CD4-positive, alpha-beta T cell treated with Interleukin-15 for 1 hour (primary cell): Measurements from ENCODE around the gene S100A6.

ENCODE experiments used
- DNase-seq: peaks from one replicate; pipeline ENCODE4 v3.0.0-alpha.2; 2020

The S100A6 gene

DNA sequence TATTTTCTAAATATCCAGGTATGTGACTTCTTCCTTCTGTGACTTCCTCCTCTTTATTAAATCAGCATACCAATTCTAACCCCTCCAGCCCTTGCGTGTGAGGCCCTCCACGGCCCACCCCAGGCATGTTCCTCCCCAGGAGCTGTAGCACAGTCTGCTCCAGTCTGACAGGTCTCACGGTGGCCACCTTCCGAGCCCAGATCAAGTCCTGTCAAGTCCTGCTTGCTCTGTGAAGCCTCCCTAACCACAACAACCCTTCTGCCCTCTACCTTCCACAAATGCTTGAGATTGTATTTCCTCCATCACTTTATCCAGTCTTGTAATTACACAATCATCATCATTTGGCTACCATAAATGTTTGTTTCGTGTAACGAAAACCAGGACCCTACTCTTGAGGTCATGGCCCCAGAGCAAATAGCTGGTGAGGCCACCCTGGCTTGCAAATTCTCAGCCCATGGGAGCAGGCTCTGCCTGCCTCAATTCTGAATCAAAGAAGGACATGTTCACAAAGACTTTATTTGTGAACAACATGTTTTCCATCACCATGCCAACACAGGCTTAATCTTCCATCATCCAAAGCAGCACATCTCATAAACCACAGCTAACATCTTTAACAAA lies 42.3 kb downstream of the S100A6 start:
- no peak for DNase-seq

- no peak for DNase-seq
Observed at GRCh38 chr1:153490272-153491051, 45.3 kb downstream of the S100A6 start.

DNA sequence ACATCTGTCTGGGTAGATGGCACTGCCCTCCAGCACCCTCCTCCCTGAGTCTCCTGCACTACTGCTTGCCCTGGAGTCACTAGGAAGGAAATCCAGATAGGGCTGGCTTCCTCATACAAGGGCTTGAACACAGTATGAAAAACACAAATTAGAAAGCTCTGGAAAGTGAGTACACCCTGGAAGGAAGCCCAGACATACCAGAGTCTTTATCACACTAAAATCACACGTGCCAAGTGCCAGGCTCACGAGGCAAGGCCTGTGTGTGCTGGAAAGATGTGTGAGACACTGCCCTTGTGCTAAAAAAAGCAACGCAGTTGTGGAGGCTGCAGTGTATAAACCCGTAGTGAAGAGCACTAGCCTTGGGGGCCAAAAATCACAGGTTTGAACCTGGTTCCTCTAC lies 47.1 kb downstream of the S100A6 start:
- DNase-seq: no peak

GRCh38 chr1:153487707-153488106 lies 48.1 kb downstream of the S100A6 start:
- no peak for DNase-seq

DNA sequence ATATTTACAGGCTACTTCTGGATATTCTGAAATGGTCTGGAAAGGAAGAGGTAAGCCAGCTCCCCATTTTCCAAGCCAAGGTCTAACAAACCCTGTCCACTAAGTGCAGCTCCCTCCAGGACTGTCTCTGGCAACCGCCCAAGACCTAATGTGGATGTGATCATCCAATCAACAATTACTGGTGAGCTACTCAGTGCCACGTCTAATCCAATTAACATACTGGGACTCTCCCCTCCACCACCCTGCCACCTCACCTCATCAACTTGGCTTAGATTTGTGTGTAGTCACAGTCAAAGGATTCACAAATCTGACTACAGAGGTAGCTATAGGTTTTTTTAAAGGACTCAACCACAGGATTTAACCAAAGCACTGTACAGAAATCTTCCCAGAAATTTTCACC lies 49.9 kb downstream of the S100A6 start:
- no peak for DNase-seq
